OCI-LY7 (cell line): Measurements from ENCODE around the gene GPS1. TPM values are rescaled to one million over a fixed set of nuclear protein-coding genes. Genes with fewer than 3 reads are reported as not detected.

Experiments
- BruUV-seq: library from RNA; stranded (reverse); fragments of 400-500 nt; replicated peaks from 2 replicates; lab custom pipeline; 2021; lab: Mats Ljungman, UMichigan
- CTCF ChIA-PET: fragments of 300-600 bp; sonication (Branson Sonifier 250); formaldehyde crosslinking; loops from one replicate; lab custom pipeline; 2022; ENCODE audit warnings: antibody characterized with exemption; ENCODE audit not compliant: unreplicated experiment; lab: Charles Lee
- POLR2A ChIA-PET: fragments of 300-600 bp; sonication (Branson Sonifier 250); formaldehyde crosslinking; loops from one replicate; lab custom pipeline; 2022; ENCODE audit warnings: antibody characterized with exemption; lab: Charles Lee
- DNase-seq: peaks from one replicate; pipeline ENCODE4 v3.0.0-alpha.2; 2015; ENCODE audit warnings: low spot score
- H2AFZ ChIP-seq: fragments of 200-600 bp; sonication (generic), shearing (Covaris generic); 2 replicates; pipeline ENCODE4 v1.6.1; 2014; ENCODE audit warnings: mild to moderate bottlenecking, antibody characterized with exemption, low read length, moderate library complexity
- H3K27ac ChIP-seq: fragments of 200-600 bp; sonication (generic); 2 replicates; pipeline ENCODE4 v1.5.1; 2014; ENCODE audit warnings: mixed run types, low read depth, mild to moderate bottlenecking, moderate library complexity, low read length, inconsistent platforms; ENCODE audit not compliant: poor library complexity, severe bottlenecking
- H3K36me3 ChIP-seq: fragments of 200-600 bp; sonication (generic); 2 replicates; pipeline ENCODE4 v1.6.1; 2014; ENCODE audit warnings: mild to moderate bottlenecking, antibody characterized with exemption, low read length, moderate library complexity, mixed read lengths; ENCODE audit not compliant: insufficient read depth
- H3K4me1 ChIP-seq: fragments of 200-600 bp; sonication (generic); 2 replicates; pipeline ENCODE4 v1.5.1; 2014; ENCODE audit warnings: mild to moderate bottlenecking, low read length; ENCODE audit not compliant: insufficient read depth, poor library complexity, severe bottlenecking
- H3K4me2 ChIP-seq: fragments of 200-600 bp; sonication (generic); 2 replicates; pipeline ENCODE4 v1.6.1; 2014; ENCODE audit warnings: mild to moderate bottlenecking, low read length
- H3K4me3 ChIP-seq: fragments of 200-600 bp; sonication (generic); 2 replicates; pipeline ENCODE4 v1.5.1; 2014; ENCODE audit warnings: mild to moderate bottlenecking, low read depth, low read length; ENCODE audit not compliant: poor library complexity, severe bottlenecking
- H3K79me2 ChIP-seq: fragments of 200-600 bp; sonication (generic); 2 replicates; pipeline ENCODE4 v1.6.1; 2016; ENCODE audit warnings: low read depth, mild to moderate bottlenecking, low read length, moderate library complexity, mixed read lengths; ENCODE audit not compliant: insufficient read depth
- H3K9me2 ChIP-seq: fragments of 200-600 bp; sonication (generic); 2 replicates; pipeline ENCODE4 v1.6.1; 2016; ENCODE audit warnings: mild to moderate bottlenecking, low read length, mixed read lengths; ENCODE audit not compliant: insufficient read depth
- H3K9me3 ChIP-seq: fragments of 200-600 bp; sonication (generic); 2 replicates; pipeline ENCODE4 v1.6.1; 2014; ENCODE audit warnings: mild to moderate bottlenecking, mixed run types, low read length, mixed read lengths
- H4K20me1 ChIP-seq: fragments of 200-600 bp; sonication (generic); 2 replicates; pipeline ENCODE4 v1.6.1; 2014; ENCODE audit warnings: mild to moderate bottlenecking, antibody characterized with exemption, low read length, moderate library complexity, mixed read lengths; ENCODE audit not compliant: insufficient read depth
- CTCF ChIP-seq: fragments of 200-600 bp; sonication (generic); conservative IDR thresholded peaks from 2 replicates; pipeline ENCODE4 v1.5.1; 2014; ENCODE audit warnings: mild to moderate bottlenecking, antibody characterized with exemption, low read length, moderate library complexity, mixed read lengths
- EZH2phosphoT487 ChIP-seq: fragments of 200-600 bp; sonication (generic); IDR thresholded peaks from 2 replicates; pipeline ENCODE4 v1.6.1; 2018; ENCODE audit warnings: low read depth, borderline replicate concordance, mild to moderate bottlenecking, mixed run types, antibody characterized with exemption, low read length, moderate library complexity, mixed read lengths
- intact Hi-C: fragments of 100-400 bp; cut with micrococcal nuclease; formaldehyde crosslinking; loops from one replicate; pipeline ENCODE4 v1.10.0; 2022; ENCODE audit not compliant: unreplicated experiment
- total RNA-seq, 2 experiments: library from RNA; depleted of rRNA in 1 of 2; stranded (reverse); fragments of >200 nt in 1 of 2; shearing (Covaris generic) in 1 of 2; gene quantifications; 2 replicates each; pipeline ENCODE4 v1.2.3, GENCODE V29; 2014 to 2022

The GPS1 gene
- total RNA-seq, 2 experiments from 2014 or later: 133 to 169 TPM

- DNase-seq: no peak
- H3K9me3 ChIP-seq: no peaks in the 10 kb centered on the region
- H2AFZ ChIP-seq: no peak overlapping the region
- CTCF ChIA-PET: interaction anchor here (0.6 kb wide), 1 partner anchor 337 kb away, joined by 4 read pairs; no protein-coding TSS in a partner anchor
- H3K9me2 ChIP-seq: no peaks in the 10 kb centered on the region
- H3K4me3 ChIP-seq: no peak overlapping the region
- TSS peak; percentile 78 for BruUV-seq
- H3K36me3 ChIP-seq: peaks cover 85% of the 10 kb centered on the region
- no peaks in the 10 kb centered on the region for H4K20me1 ChIP-seq
- H3K4me1 ChIP-seq: peaks cover 9% of the 10 kb centered on the region
- H3K4me2 ChIP-seq: no peak overlapping the region
- POLR2A ChIA-PET: no interaction called here
- intact Hi-C loops: no loop called here
- H3K79me2 ChIP-seq: peaks cover 8% of the 10 kb centered on the region; the same call in 1 of the 2 replicates
- TF ChIP-seq CTCF: no peak
- TF ChIP-seq EZH2phosphoT487: no peak
- H3K27ac ChIP-seq: no peak overlapping the region
Observed at GRCh38 chr17:82056729-82057621, 5.3 kb downstream of the GPS1 start.

GRCh38 chr17:82058230-82058854 is 6.6 kb downstream of the GPS1 start:
- DNase-seq: no peak
- ChIA-PET CTCF (no interaction called here), POLR2A (no interaction called here)
- no peak overlapping the region for H2AFZ ChIP-seq
- no peaks in the 10 kb centered on the region for H4K20me1 ChIP-seq
- intact Hi-C loops: no loop called here
- H3K9me2 ChIP-seq: no peaks in the 10 kb centered on the region
- H3K79me2 ChIP-seq: no peaks in the 10 kb centered on the region
- no TSS peak for BruUV-seq
- no peaks in the 10 kb centered on the region for H3K4me1 ChIP-seq
- TF ChIP-seq CTCF (no peak), EZH2phosphoT487 (no peak)
- H3K4me2 ChIP-seq: no peak overlapping the region
- no peak overlapping the region for H3K27ac ChIP-seq
- peaks cover 96% of the 10 kb centered on the region for H3K36me3 ChIP-seq
- H3K4me3 ChIP-seq: no peak overlapping the region
- no peaks in the 10 kb centered on the region for H3K9me3 ChIP-seq
